Measurements from ENCODE around the gene MEI1.

The MEI1 gene

DNA sequence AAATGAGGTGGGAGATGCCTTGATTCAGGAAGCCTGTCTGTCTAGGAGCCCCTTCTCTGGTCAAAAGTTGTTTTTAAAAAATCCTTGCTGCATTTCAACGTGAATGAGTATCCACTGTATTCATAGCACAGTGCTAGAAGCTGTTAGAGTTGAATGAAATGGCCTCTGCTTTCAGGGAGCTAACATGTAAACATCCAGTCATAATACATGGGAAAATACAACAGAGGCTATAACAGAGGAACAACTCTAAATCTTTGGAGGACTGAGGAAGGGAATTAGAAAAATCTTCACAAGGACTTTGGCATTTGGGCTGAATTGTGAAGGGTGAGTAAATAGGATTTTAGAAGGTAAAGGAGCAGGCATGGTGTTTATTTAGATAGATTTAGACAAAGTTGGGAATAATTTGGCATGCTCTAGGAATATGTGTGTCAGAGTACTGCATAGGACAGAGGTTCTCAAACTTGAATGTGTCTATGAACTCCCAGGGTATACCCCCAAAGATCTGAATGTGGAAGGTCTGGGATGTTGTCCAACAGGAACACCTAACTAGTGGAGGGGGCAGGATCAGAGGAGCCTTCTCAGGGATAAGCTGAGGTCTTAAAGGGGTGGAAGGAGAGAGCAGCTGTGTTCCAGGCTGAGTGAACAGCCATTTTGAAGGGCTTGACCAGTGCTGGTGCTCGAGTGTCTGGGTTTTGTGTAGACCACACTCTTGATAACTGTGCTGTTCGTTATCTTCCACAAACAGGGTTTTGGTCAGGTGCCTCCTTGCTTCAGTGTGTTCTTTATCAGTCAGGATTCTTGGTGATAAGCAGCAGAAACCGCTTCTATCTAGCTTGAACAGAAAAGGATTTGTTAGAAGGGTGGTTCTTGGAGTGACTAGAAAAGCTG is 146.3 kb downstream of the MEI1 start:
- DNase-seq (ENCODE audit: low spot score) = no peak
- TF ChIP-seq CTCF (IDR thresholded peaks at IDR 0.05) = no peak
- no peak overlapping the region for H3K27ac ChIP-seq
- H3K4me3 ChIP-seq = no peak overlapping the region

DNA sequence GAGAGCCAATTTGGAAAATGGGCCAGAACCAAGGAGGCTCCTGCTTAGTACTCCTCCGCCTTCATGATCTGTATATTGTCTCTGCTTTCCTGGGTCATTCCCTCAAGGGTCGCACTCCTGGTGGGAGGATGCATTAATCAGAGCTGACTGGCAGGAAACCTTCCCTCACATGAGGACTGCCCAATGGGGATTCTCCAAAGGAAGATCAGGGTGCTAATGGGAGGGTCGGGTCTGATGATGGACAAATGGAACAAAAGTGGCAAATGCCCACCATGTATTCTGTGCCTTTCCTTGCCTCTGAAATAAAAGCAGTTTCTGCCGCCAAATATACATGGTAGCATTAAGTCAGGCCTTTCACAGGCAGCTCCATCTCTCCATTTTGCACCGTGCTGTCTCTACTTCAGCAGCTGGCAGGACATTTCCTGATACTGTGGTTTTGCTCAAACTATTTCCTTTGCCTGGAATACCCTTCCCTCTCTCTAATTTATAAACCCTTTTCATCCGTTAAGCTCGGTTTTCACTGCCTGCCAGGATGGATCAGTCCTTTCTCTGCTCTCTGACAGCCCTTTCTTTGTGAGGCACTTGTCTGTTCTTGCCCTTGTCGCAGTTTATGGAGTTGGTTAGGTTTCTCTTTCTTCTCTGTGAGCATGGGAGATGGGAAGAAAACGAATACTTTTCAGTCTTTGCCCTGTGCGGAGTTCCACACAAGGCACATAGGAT is 147.1 kb downstream of the MEI1 start:
- DNase-seq (ENCODE audit: low spot score) = no peak
- Histone ChIP-seq H3K27ac (no peak overlapping the region), H3K4me3 (no peak overlapping the region)
- no peak for TF ChIP-seq CTCF (IDR thresholded peaks at IDR 0.05)

DNA sequence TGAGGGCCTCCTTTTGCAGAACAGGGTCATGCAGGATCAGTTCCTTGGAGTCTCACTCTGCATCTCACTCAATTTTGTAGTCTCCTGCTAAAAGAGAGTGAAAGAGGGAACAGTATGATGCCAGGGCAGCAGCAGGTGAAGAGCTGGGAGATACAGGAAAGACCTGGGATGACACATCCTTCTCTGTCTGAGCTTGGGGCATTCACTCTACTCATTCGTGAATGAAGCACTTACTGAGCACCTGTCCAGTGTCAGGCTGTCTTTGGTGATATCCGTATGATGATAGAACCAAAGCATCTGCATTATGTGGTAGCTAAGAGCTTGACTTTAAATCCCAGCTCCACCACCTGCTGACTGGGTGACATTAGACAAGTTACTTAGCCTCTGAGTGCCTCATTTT is 148.0 kb downstream of the MEI1 start:
- no peak for DNase-seq (ENCODE audit: low spot score)
- H3K4me3 ChIP-seq = no peak overlapping the region
- no peak overlapping the region for H3K27ac ChIP-seq
- TF ChIP-seq CTCF (IDR thresholded peaks at IDR 0.05) = no peak

- no peak for TF ChIP-seq CTCF (IDR thresholded peaks at IDR 0.05)
- H3K4me3 ChIP-seq = no peak overlapping the region
- no peak overlapping the region for H3K27ac ChIP-seq
- DNase-seq (ENCODE audit: low spot score) = no peak
Observed at GRCh38 chr22:41848468-41848867, 149.2 kb downstream of the MEI1 start.
